ENCODE results near the gene STAP1. TPM values are rescaled to one million over a fixed set of nuclear protein-coding genes. Genes with fewer than 3 reads are reported as not detected.

Gene STAP1
- total and polyA plus RNA-seq, 7 donors: 0.04 to 0.23 TPM; not detected in 5

- no peaks in the 10 kb centered on the region for H3K9me3 ChIP-seq
- no peak for TF ChIP-seq CTCF (IDR thresholded peaks at IDR 0.05)
- intact Hi-C loops (cut with DNase I): no loop called here
- H3K4me3 ChIP-seq: no peak overlapping the region
- ATAC-seq (no peak), DNase-seq (no peak)
- H3K27ac ChIP-seq: no peak overlapping the region
- H3K36me3 ChIP-seq (ENCODE audit: insufficient read depth in 1 of 2, low read depth in 1 of 2): no peaks in the 10 kb centered on the region
- WGBS, 3 donors: 93 to 96% (median 95%) methylated on average over 3 of the region's 3 CpGs
- H3K27me3 ChIP-seq (ENCODE audit: insufficient read depth in 3 of 3, low read length in 2 of 3): no peaks in the 10 kb centered on the region
- H3K4me1 ChIP-seq: no peaks in the 10 kb centered on the region
Observed at GRCh38 chr4:67580577-67580976, 22.1 kb downstream of the STAP1 start.

GRCh38 chr4:67581208-67581857 lies 22.8 kb downstream of the STAP1 start:
- intact Hi-C loops (cut with DNase I): no loop called here
- DNase-seq (no peak), ATAC-seq (no peak)
- no peaks in the 10 kb centered on the region for H3K9me3 ChIP-seq
- H3K4me3 ChIP-seq: no peak overlapping the region
- no peak overlapping the region for H3K27ac ChIP-seq
- TF ChIP-seq CTCF (IDR thresholded peaks at IDR 0.05): no peak
- H3K27me3 ChIP-seq (ENCODE audit: insufficient read depth in 3 of 3, low read length in 2 of 3): no peaks in the 10 kb centered on the region
- WGBS, 3 donors: 75 to 79% (median 76%) methylated on average over 8 of the region's 8 CpGs
- H3K36me3 ChIP-seq (ENCODE audit: insufficient read depth in 1 of 2, low read depth in 1 of 2): no peaks in the 10 kb centered on the region
- no peaks in the 10 kb centered on the region for H3K4me1 ChIP-seq

- intact Hi-C loops (cut with DNase I): no loop called here
- no peak overlapping the region for H3K4me3 ChIP-seq
- ATAC-seq (no peak), DNase-seq (no peak)
- no peak for TF ChIP-seq CTCF (IDR thresholded peaks at IDR 0.05)
- no peaks in the 10 kb centered on the region for H3K9me3 ChIP-seq
- no peaks in the 10 kb centered on the region for H3K4me1 ChIP-seq
- no peak overlapping the region for H3K27ac ChIP-seq
- H3K27me3 ChIP-seq (ENCODE audit: insufficient read depth in 3 of 3, low read length in 2 of 3): no peaks in the 10 kb centered on the region
- H3K36me3 ChIP-seq (ENCODE audit: insufficient read depth in 1 of 2, low read depth in 1 of 2): no peaks in the 10 kb centered on the region
- 48 to 50% (median 49%) methylated on average over 2 of the region's 2 CpGs for WGBS, 3 donors
Observed at GRCh38 chr4:67581913-67582312, 23.4 kb downstream of the STAP1 start.

- DNase-seq (no peak), ATAC-seq (no peak)
- Histone ChIP-seq H3K4me3 (no peak overlapping the region), H3K36me3 (ENCODE audit: insufficient read depth in 1 of 2, low read depth in 1 of 2) (no peaks in the 10 kb centered on the region), H3K4me1 (no peaks in the 10 kb centered on the region), H3K27me3 (ENCODE audit: insufficient read depth in 3 of 3, low read length in 2 of 3) (no peaks in the 10 kb centered on the region), H3K9me3 (no peaks in the 10 kb centered on the region), H3K27ac (no peak overlapping the region)
- no peak for TF ChIP-seq CTCF (IDR thresholded peaks at IDR 0.05)
- intact Hi-C loops (cut with DNase I): no loop called here
Observed at GRCh38 chr4:67584496-67584895, 26.0 kb downstream of the STAP1 start.

- Histone ChIP-seq H3K27me3 (ENCODE audit: insufficient read depth in 3 of 3, low read length in 2 of 3) (peaks cover 0 to 4% (median 0%) of the 10 kb centered on the region in 3 donors), H3K4me1 (no peaks in the 10 kb centered on the region), H3K9me3 (no peaks in the 10 kb centered on the region), H3K27ac (no peak overlapping the region), H3K36me3 (ENCODE audit: insufficient read depth in 1 of 2, low read depth in 1 of 2) (no peaks in the 10 kb centered on the region), H3K4me3 (no peak overlapping the region)
- intact Hi-C loops (cut with DNase I): no loop called here
- DNase-seq: no peak
- TF ChIP-seq CTCF (IDR thresholded peaks at IDR 0.05): no peak
- ATAC-seq: no peak
- 82 to 88% (median 84%) methylated on average over 3 of the region's 3 CpGs for WGBS, 3 donors
Observed at GRCh38 chr4:67587156-67587555, 28.6 kb downstream of the STAP1 start.
